Left lung (tissue), 10 donors: Measurements from ENCODE around the gene USP32. TPM values are rescaled to one million over a fixed set of nuclear protein-coding genes. Genes with fewer than 3 reads are reported as not detected.
A peak's percentile ranks its signal among the peaks of the same experiment; 100 is the strongest.

Source experiments
- ATAC-seq: fragments of 200-7000 bp; cut with Tn5 transposase; one replicate; pipeline ENCODE4 v1.9.1; 2020; ENCODE audit warnings: moderate library complexity
- DNase-seq, 4 donors: peaks; one replicate each; pipeline ENCODE4 v3.0.0-alpha.2; 2013 to 2020
- H3K27ac ChIP-seq, 2 donors: fragments of 200-600 bp; sonication (generic) in 1 of 2; one replicate each; pipeline versions ENCODE4 v1.5.0 to v1.8.0; 2020 to 2021
- H3K27me3 ChIP-seq, 2 donors: fragments of 200-600 bp; sonication (generic) in 1 of 2; one replicate each; pipeline versions ENCODE4 v1.5.0 to v1.8.0; 2020 to 2021
- H3K36me3 ChIP-seq, 2 donors: fragments of 200-600 bp; sonication (generic) in 1 of 2; one replicate each; pipeline versions ENCODE4 v1.5.0 to v1.8.0; 2020 to 2021
- H3K4me1 ChIP-seq, 2 donors: fragments of 200-600 bp; one replicate each; pipeline ENCODE4 v1.8.0; 2021
- H3K4me3 ChIP-seq, 2 donors: fragments of 200-600 bp; sonication (generic) in 1 of 2; one replicate each; pipeline versions ENCODE4 v1.5.0 to v1.8.0; 2020 to 2021; ENCODE audit warnings: mild to moderate bottlenecking in 1 of 2
- H3K9me3 ChIP-seq, 2 donors: fragments of 200-600 bp; sonication (generic) in 1 of 2; one replicate each; pipeline versions ENCODE4 v1.5.0 to v1.8.0; 2020 to 2021
- intact Hi-C, 2 donors: fragments of 100-400 bp; cut with DNase I; formaldehyde crosslinking; loops; one replicate each; pipeline versions ENCODE4 v1.11.2 to v1.14.2; 2022
- polyA plus RNA-seq, 6 donors: library from polyadenylated mRNA; unstranded; fragments of 120-200 nt; gene quantifications; one replicate each; pipeline ENCODE4 v1.2.1, GENCODE V29; 2013; ENCODE audit not compliant: insufficient read length in 6 of 6
- total RNA-seq, 2 donors: library from RNA; stranded (reverse); fragmentation: NEBNext Ultra II Directional; extraction: Animal tissue kit (Norgen Biotek cat#: 25700); gene quantifications; one replicate each; pipeline ENCODE4 v1.2.1, GENCODE V29; 2021
- TF ChIP-seq, protein P1 (sequence below), 2 donors: fragments of 200-600 bp; sonication (generic) in 1 of 2; IDR thresholded peaks; one replicate each; pipeline versions ENCODE4 v1.5.0 to v1.8.0; 2021; ENCODE audit warnings: antibody characterized with exemption in 2 of 2
- donor health status: DM: no; HTN: yes; CAD: no.
- donor health status: DM: no; HTN: no; CAD: no.

USP32 gene
- total and polyA plus RNA-seq, 8 donors: 30.7 to 73.2 (median 37.7) TPM

DNA sequence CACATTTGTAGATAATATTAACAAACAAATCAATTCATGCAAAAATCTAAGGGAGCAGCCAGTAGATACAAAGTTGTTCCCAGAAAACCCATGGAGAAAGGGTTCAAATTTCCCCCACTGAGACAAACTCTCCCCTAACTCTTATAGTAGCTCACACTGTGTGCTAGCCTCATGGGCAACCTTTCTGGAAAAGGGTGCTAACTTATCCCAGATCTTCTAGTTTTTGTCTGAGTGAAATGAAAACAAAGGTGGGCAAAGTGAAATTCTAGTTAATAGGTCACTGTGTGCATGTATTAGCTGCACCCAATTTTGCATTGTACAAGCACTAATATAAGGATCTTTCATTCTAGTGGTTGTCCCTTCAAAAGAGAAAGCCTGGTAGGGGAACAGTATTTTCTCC is 9.9 kb upstream of the USP32 start:
- Histone ChIP-seq H3K4me1 (peaks cover 0 to 23% of the 10 kb centered on the region in 2 donors), H3K27me3 (no peaks in the 10 kb centered on the region), H3K36me3 (no peaks in the 10 kb centered on the region), H3K4me3 (no peak overlapping the region), H3K9me3 (no peaks in the 10 kb centered on the region), H3K27ac (no peak overlapping the region)
- TF ChIP-seq, protein P1, sequence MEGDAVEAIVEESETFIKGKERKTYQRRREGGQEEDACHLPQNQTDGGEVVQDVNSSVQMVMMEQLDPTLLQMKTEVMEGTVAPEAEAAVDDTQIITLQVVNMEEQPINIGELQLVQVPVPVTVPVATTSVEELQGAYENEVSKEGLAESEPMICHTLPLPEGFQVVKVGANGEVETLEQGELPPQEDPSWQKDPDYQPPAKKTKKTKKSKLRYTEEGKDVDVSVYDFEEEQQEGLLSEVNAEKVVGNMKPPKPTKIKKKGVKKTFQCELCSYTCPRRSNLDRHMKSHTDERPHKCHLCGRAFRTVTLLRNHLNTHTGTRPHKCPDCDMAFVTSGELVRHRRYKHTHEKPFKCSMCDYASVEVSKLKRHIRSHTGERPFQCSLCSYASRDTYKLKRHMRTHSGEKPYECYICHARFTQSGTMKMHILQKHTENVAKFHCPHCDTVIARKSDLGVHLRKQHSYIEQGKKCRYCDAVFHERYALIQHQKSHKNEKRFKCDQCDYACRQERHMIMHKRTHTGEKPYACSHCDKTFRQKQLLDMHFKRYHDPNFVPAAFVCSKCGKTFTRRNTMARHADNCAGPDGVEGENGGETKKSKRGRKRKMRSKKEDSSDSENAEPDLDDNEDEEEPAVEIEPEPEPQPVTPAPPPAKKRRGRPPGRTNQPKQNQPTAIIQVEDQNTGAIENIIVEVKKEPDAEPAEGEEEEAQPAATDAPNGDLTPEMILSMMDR (IDR thresholded peaks at IDR 0.05): no peak
- ATAC-seq (no peak), DNase-seq (no peak)
- intact Hi-C loops: no loop called here

DNA sequence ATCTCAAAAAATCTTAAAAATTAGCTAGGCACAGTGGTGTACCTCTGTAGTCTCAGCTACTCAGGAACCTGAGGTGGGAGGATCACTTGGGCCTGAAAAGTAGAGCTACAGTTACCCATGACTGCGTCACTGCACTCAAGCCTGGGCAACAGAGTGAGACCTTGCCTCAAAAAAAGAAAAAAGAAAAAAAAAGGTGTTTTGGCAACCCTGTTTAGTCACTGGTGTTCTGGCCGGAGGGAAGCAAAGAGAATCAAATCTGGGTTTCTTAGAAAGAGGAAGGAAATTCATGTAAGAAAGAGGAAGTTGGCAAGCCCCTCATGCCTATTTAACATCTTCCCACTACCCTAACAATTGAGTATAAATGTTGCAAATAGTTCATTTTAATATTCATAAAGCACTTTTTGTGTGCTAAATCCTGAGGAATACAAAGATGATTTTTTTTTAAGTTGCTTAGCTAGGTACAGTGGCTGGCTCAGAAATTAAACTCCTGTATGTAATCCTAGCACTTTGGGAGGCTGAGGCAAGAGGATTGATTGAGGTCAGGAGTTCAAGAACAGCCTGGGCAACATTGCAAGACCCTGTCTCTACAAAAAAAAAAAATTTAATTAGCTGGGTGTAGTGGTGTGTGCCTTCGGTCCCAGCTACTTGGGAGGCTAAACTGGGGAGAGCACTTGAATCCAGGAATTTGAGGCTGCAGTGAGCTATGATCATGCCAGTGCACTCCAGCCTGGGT is 6.5 kb upstream of the USP32 start:
- TF ChIP-seq, protein P1 (IDR thresholded peaks at IDR 0.05): no peak

DNA sequence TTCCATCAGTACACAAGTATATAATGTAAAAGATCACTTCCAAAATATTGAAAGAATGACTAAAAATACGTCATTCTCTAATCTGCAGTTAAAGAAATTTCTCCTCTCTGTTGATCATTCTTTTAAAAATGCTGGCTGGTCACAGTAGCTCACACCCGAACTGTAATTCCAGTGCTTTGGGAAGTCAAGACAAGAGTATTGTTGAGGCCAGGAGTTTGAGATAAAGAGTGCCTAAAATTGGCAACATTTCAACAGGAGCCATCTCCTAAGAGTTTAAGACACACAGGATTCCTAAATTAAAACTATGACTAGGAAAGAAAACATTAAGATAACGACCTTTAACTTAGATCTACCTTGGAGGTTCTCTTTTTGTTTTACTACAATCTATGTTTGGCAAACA is 4.5 kb upstream of the USP32 start:
- ATAC-seq: no peak
- peak overlapping the region in 1 of 2 donors; percentile 98 for H3K27ac ChIP-seq
- no peak for DNase-seq
- intact Hi-C loops: no loop called here
- peaks cover 0 to 63% of the 10 kb centered on the region in 2 donors for H3K4me1 ChIP-seq
- no peaks in the 10 kb centered on the region for H3K27me3 ChIP-seq
- TF ChIP-seq, protein P1 (IDR thresholded peaks at IDR 0.05): no peak
- H3K4me3 ChIP-seq: no peak overlapping the region
- H3K36me3 ChIP-seq: no peaks in the 10 kb centered on the region
- H3K9me3 ChIP-seq: no peaks in the 10 kb centered on the region

More for the DNA sequence above, 6.5 kb upstream of the USP32 start:
- H3K27me3 ChIP-seq: no peaks in the 10 kb centered on the region
- H3K9me3 ChIP-seq: no peaks in the 10 kb centered on the region
- intact Hi-C loops: no loop called here
- DNase-seq: no peak
- no peaks in the 10 kb centered on the region for H3K36me3 ChIP-seq
- H3K27ac ChIP-seq: peak overlapping the region; percentile 66 to 91
- H3K4me1 ChIP-seq: peaks cover 0 to 57% of the 10 kb centered on the region in 2 donors
- no peak overlapping the region for H3K4me3 ChIP-seq
- peak; percentile 50 for ATAC-seq

DNA sequence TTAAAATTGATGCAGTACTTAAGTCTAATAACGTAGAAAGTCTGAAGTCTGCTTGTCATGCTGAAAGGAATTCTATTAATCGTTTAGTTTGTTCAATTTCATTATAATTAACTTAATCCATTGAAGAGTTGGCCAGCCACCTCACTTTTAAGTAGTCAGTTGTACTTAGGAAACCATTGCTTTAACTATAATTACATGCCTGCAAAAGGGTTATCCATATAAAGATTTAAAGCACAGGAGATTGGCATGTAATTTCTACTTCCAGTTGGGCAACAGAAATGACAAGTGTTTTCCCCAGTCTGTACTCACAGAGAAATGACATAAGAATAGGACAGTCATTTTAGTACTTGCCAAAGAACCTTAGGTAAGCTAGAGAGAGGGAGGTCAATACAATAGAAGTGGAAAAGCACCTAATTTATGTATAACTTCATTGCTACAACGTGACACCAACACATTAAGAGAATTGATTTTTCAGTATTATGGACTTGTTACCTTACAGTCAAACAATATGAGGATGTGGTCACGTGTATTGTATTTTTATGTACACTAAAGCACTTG is 3.7 kb upstream of the USP32 start:
- peak overlapping the region in 1 of 2 donors; percentile 98 for H3K27ac ChIP-seq
- H3K27me3 ChIP-seq: no peaks in the 10 kb centered on the region
- ATAC-seq (no peak), DNase-seq (no peak)
- peaks cover 0 to 67% of the 10 kb centered on the region in 2 donors for H3K4me1 ChIP-seq
- H3K36me3 ChIP-seq: no peaks in the 10 kb centered on the region
- TF ChIP-seq, protein P1 (IDR thresholded peaks at IDR 0.05): no peak
- H3K4me3 ChIP-seq: no peak overlapping the region
- intact Hi-C loops: no loop called here
- no peaks in the 10 kb centered on the region for H3K9me3 ChIP-seq

DNA sequence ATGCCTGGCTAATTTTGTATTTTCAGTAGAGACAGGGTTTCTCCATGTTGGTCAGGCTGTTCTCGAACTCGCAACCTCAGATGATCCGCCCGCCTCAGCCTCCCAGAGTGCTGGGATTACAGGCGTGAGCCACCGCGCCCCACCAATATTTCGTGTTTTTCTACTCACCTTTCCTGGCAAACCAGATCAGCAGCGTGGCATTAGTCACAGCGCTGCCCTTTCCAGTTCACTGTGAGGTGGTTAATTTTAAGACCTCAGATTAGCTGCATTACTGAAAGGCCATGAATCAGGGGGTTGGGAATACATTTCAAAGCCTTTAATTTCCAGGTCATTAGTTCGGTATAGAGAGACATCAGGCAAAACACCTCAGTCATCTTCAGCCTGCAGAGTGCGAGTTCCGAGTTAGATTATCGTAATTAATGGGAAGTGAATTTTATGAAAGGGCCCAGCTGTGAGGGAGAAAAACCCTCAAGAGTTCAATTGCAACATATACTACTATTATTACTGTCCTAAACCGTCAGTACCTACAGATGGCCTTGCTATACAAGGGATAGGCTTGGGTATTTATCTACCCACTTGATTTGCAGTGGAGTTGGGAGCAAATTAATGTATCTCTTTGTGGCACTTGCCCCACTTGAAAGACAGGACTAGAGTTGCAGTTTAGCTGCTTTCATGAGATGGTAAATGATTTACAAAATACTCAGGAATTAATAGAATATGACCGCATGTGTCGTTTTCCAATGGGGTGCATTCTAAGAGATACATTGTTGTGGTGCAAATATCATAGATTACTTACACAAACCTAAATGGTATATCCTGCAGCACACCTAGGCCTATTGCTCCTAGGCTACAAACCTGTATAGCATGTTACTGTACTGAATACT is 2.1 kb upstream of the USP32 start:
- intact Hi-C loops: no loop called here
- peaks cover 0 to 80% of the 10 kb centered on the region in 2 donors for H3K4me1 ChIP-seq
- TF ChIP-seq, protein P1 (IDR thresholded peaks at IDR 0.05): no peak
- peak overlapping the region in 1 of 2 donors; percentile 98 for H3K27ac ChIP-seq
- DNase-seq: no peak
- no peak overlapping the region for H3K4me3 ChIP-seq
- H3K27me3 ChIP-seq: no peaks in the 10 kb centered on the region
- H3K9me3 ChIP-seq: no peaks in the 10 kb centered on the region
- ATAC-seq: no peak
- H3K36me3 ChIP-seq: no peaks in the 10 kb centered on the region
